Esophagus squamous epithelium (tissue), 4 donors: ENCODE measurements around the gene CDHR5.

ENCODE experiments used
- CTCF ChIP-seq, 6 experiments: fragments of 450-650 bp in 4 of 6; fragments of 200-600 bp in 2 of 6; sonication (generic) in 2 of 6; IDR thresholded peaks; one replicate each; pipeline ENCODE4 v1.5.1; 2016 to 2019; ENCODE audit warnings: antibody characterized with exemption in 6 of 6, mild to moderate bottlenecking in 4 of 6, moderate library complexity in 4 of 6
- POLR2A ChIP-seq, 4 donors: fragments of 450-650 bp; IDR thresholded peaks; one replicate each; pipeline ENCODE4 v1.6.1; 2017; ENCODE audit warnings: antibody characterized with exemption in 4 of 4, mild to moderate bottlenecking in 4 of 4, moderate library complexity in 3 of 4

DNA sequence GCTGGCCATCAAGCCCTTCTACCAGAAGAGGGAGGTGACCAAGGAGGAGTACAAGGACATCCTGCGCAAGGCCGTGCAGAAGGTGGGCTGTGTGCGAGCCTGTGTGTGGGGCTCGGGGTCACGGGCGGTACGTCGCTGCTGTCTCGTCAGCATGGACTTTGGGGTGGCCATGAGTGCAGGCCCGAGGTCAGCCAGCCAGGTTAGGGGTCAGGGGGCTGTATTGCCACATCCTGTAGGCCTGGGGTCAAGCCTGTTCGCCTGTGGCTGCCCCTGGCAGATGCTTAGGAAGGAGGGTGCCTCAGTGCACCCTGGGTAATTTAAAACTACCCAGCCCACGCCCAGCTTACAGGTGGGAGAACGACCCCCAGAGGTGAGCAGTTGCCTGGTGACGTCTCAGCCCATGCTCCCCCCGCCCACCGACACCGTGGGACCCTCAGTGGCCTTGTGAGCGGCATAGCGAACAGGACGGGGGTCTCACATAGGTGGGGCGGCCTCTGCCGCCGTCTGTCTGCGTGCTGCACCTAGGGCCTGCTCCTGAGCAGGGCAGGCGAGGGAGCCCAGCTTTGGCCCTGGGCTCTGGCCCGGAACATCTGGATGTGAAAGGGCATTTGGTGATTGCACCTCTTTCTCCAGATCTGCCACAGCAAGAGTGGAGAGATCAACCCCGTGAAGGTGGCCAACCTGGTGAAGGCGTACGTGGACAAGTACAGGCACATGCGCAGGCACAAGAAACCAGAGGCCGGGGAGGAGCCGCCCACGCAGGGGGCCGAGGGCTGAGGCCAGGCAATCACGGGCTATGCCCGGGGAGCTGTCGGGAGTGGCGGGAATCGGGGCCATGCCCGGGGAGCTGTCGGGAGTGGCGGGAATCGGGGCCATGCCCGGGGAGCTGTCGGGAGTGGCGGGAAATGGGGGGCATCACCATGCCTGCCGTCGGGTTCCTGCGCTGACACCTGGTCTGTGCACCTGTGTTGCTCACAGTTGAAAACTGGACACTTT lies 13.5 kb downstream of the CDHR5 start:
- no peak for TF ChIP-seq CTCF (IDR thresholded peaks at IDR 0.05)
- TF ChIP-seq POLR2A (IDR thresholded peaks at IDR 0.05): no peak
